Activated CD4-positive, alpha-beta T cell treated with anti-CD3 and anti-CD28 coated beads, Interleukin-2, amount 50 U/mL, for 24 hours (primary cell): ENCODE results near the gene RALB.

Experiments
- DNase-seq, 2 donors: peaks; one replicate each; pipeline ENCODE4 v3.0.0-alpha.2; 2020; ENCODE audit warnings: low read depth in 1 of 2, low spot score in 1 of 2

RALB gene

GRCh38 chr2:120262150-120262549 is 9.5 kb downstream of the RALB start:
- DNase-seq, result no peak

- no peak for DNase-seq
Observed at GRCh38 chr2:120262761-120263428, 10.2 kb downstream of the RALB start.

DNA sequence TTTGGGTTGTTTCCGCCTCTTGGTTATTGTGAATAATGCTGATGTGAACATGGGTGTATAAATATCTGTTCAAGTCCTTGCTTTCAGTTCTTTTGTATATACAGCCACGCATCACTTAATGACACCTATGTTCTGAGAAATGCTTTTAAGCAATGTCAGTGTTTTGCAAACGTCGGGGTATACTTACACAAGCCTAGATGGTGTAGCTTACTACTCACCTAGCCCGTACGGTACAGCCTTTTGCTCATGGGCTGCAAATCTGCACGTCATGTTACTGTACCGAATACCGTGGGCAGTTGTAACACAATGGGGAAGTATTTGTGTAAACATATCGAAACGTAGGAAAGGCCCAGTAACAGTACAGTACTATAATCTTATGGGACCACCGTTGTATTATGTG is 12.4 kb downstream of the RALB start:
- no peak for DNase-seq

DNA sequence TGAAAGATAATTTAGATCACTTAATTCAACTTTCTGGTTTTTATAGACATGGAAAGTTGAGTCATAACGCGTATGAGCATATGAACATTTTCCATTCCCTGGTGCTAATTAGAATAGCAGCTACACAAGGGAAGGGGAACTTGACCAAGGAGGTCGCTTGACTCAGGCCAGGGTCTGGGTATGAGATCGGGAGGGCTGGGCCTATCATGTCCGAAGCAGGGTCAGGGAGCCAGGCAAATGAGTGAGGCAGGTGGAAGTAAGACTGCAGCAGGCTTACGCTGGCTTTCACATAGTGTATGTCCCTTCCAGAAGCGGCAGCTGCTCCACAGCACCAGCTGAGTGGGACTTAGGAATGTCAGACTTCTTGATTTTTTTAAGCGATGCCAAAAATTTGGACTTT is 14.7 kb downstream of the RALB start:
- no peak for DNase-seq

DNA sequence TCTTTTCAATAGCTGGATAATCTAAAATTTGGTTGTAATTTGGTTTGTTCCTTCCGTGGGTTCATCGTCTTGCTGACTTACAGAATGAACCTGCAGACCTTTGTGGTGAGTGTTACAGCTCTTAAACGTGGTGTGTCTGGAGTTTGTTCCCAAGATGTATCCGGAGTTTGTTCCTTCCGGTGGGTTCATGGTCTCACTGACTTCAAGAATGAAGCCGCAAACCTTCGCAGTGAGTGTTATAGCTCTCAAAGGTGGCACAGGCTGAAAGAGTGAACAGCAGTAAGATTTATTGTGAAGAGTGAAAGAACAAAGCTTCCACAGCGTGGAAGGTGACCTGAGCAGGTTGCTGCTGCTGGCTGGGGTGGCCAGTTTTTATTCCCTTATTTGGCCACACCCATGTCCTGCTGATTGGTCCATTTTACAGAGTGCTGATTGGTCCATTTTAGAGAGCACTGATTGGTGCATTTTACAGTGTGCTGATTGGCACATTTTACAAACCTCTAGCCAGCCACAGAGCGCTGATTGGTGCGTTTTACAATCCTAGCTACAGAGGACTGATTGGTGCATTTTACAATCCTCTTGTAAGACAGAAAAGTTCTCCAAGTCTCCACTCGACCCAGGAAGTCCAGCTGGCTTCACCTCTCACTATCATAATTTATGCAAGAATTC is 16.6 kb downstream of the RALB start:
- no peak for DNase-seq

DNA sequence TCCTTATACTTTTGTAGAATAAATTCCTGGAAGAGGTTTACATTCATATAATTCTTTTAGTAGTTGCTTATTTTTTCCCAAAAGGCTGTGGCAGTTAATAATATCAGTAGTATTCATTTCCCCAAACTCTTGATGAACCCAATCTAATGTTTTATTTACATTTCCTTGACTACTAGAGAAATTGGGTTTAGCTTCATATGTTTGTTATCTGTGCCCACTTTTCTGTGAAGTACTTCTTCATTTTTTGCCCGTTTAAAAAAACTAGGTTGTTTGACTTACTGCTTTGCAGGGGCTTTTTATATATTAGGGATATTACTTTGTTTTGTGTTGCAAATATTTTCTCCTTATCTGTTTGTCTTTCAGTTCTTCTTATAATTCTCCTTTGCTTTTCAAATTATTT is 17.2 kb downstream of the RALB start:
- DNase-seq, result no peak

GRCh38 chr2:120271711-120272379 is 19.2 kb downstream of the RALB start:
- DNase-seq, result no peak

DNA sequence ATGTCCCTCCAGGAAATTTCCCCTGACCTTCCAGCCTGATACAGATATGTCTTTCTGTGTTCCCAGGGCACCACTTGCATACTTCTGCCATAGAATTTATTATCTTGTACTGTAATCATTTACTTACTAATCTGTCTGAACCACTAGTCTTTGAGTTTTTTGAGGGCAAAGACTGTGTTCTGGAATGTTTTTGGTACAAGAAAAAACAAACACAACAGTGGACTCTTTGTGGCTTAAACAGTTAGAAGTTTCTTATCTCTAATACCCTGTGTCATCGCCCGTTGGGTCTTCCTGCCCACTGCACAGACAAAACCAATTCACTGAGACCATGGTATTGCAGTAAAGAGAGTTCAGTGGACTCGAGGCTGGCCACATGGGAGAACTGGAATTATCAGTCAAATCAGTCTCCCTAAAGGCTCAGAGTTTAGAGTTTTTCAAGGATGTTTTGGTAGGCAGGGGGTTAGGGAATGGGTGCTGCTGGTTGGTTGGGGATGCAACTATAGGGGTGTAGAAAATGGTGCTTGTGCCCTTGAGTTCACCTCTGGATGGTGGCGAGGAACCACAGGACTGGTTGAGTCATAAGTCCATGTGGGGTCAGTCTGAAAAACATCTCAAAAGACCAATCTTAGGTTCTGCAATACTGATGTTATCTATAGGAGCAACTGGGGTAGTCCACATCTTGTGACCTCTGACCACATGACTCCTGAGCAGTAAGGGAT is 20.3 kb downstream of the RALB start:
- DNase-seq, result no peak

GRCh38 chr2:120275617-120276400 is 23.2 kb downstream of the RALB start:
- DNase-seq, result no peak

GRCh38 chr2:120277505-120278205 is 25.0 kb downstream of the RALB start:
- no peak for DNase-seq

DNA sequence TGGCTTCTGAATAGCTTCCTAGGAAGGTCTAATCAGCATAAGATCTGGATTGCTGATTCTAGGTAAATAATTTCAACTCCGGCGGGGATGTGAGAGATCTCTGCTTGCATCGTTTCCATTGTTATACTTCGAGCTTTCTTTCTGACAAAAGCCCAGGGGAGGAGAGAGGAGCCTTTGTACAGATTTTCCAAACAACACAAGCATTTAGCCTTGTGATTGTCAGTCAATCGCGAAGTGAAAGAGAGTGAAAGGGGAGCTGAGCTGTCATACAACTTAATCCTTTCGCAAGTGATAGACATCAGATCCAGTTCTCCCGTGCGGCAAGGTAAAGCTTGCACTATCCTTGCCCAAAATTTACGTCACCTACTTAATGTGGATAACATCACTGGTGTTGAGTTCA is 26.2 kb downstream of the RALB start:
- no peak for DNase-seq

DNA sequence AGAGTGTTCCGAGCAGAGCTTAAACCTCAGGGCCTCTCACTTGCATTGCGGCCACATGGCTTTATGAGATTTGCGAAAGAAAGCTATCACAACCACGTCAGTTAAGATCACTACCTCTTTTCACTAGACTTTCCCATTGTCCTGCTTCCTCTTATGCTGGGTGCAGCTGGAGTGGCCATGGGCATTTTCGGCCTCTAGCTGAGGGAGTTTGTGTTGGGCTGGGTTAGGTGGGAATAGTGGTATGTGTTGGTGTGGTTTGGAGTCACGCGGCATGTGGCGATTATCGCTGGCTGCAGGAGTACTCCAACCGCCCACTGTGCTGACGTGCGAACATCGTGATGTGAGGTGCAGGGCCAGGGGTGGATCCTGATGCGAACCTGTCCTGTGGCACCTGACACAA is 27.1 kb downstream of the RALB start:
- no peak for DNase-seq

GRCh38 chr2:120283649-120284048 is 31.0 kb downstream of the RALB start:
- no peak for DNase-seq

DNA sequence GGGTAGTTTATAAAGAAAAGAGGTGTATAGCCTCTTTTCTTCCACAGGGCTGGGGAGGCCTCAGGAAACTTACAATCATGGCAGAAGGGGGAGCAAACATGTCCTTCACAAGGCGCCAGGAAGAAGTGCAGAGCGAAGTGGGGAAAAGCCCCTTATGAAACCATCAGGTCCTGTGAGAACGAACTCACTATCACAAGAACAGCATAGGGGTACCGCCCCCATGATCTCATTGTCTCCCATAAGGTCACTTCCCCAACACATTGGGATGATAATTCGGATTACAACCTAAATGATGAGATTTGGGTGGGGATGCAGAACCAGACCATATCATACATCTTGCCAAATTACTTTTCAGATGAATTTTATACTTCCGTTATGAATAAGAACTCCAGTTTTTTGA is 32.4 kb downstream of the RALB start:
- no peak for DNase-seq

DNA sequence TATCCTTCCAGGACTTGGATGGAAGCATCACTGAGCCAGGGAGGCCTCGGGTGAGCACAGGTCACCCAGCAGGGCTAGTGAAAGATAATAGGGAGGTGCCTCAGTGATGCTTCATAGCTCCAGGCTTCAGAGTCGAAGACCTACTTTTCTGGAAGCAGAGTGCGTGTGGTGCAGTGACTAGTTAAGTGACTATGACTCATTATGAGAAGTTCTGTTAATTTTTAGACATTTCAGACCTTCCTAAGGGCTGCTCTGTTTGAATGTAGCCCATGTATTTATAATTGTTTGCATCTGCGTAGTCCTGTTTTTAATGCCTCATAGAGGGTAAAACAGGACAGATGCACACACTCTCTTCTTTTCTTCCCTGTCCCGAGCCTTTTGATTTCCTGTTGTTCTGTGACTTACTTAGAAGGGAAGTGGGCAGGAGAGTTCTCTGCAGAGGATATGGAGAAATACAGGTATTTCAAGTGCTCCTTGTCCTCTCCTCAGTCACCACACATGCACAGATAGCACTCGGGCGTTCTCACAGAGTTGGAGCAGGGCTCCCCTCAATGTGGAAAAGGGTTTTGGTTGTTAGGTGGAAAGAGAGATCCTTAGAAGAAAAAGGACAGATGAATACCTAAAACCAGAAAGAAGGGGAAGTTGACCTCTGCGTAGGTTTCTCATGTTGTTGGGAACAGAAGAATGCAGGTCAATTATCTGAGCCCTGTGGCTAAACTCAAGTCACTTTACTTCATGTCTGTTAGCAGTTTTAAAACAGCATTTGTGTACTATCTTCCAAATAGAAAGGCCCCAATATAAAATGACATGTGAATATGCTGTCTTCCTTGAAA is 34.7 kb downstream of the RALB start:
- peak in 1 of 2 donors; percentile 19 for DNase-seq

DNA sequence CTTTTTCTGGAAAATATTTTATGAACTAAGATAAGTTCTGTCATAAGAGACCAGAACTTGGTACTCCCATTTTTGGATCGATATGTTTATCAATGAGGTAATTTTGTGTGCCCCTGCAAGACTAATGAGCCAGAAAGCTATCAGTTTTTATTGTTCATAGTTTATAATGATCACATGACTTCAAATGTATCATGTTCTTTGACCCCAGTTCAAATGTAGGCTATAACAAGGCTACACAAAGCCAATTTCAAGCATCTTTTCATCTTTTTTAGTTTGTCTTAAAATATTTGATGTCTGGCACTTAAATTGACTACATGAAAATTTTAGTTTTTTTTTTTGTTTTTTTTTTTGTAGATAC is 35.3 kb downstream of the RALB start:
- no peak for DNase-seq

DNA sequence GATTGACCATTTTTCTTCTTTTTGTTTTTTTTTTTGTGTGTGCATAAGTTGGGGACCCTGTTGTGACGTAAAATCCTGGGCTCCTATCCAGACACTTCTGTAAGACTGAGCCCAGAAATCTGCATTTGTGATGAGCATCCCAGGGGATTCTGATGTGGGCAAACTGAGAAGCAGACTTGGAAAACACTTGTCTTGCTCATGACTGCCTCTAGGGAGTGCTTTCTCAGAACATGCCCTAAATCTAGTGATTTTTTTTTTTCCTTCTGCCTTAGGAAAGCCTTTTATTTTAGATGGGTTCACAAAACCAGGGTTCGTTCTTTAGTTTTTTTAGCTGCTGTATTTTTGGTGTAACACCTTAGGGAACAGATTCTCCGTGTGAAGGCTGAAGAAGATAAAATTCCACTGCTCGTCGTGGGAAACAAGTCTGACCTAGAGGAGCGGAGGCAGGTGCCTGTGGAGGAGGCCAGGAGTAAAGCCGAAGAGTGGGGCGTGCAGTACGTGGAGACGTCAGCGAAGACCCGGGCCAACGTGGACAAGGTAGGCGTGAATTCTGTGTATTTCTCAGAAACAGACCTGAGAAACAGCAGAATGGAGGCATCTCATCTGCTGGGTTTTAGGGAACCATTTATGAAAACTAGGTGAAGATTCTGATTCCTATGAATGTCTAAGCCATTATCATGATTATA is 36.7 kb downstream of the RALB start:
- no peak for DNase-seq

GRCh38 chr2:120290737-120291136 is 38.1 kb downstream of the RALB start:
- DNase-seq, result no peak
